Measurements from ENCODE around the gene QRFP. TPM values are rescaled to one million over a fixed set of nuclear protein-coding genes. Genes with fewer than 3 reads are reported as not detected.
A peak's percentile ranks its signal among the peaks of the same experiment; 100 is the strongest.

The QRFP gene
- polyA plus RNA-seq, 2 of the 4 experiments (the other 2 are of a cell fraction), result not detected

DNA sequence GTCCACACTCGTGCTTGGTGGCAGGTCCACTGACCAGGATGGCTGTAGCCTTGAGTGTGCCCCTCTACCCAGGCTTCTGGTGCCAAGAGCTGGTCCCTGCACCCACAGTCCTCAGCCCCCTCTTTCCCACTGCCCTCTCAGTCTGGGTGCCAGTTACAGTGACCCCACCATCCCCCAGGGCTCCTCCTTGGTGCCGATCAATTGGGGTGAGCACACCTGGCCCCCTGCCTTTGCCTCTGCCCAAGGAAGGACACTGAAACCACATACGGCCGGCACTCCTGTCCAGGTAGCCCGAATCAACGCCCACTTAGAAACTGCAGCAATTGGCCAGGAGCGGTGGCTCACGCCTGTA, 18.5 kb upstream of the QRFP start:
- Histone ChIP-seq H3K9me3 (no peaks in the 10 kb centered on the region), H3K27ac (no peak overlapping the region), H3K4me3 (no peak overlapping the region), H3K4me2 (no peak overlapping the region), H3K4me1 (no peaks in the 10 kb centered on the region)
- POLR2A ChIA-PET, result no interaction called here
- no peak for ATAC-seq
- WGBS (ENCODE audit: missing lambda C conversion rate), result 31% methylated on average over 2 of the region's 8 CpGs
- DNase-seq (ENCODE audit: low read depth in 1 of 2, low spot score in 1 of 2), result no peak
- no peak for FAIRE-seq
- CTCF ChIA-PET, result interaction anchor here (0.8 to 3.0 kb wide), 9 partner anchors 11 to 149 kb away, joined by 3 to 16 read pairs (median 3); no protein-coding TSS in a partner anchor
- no peak for TF ChIP-seq HOXB13 (CRISPR knock-in tag; IDR thresholded peaks at IDR 0.05; ENCODE audit: low read depth)
- TF ChIP-seq, protein P1, sequence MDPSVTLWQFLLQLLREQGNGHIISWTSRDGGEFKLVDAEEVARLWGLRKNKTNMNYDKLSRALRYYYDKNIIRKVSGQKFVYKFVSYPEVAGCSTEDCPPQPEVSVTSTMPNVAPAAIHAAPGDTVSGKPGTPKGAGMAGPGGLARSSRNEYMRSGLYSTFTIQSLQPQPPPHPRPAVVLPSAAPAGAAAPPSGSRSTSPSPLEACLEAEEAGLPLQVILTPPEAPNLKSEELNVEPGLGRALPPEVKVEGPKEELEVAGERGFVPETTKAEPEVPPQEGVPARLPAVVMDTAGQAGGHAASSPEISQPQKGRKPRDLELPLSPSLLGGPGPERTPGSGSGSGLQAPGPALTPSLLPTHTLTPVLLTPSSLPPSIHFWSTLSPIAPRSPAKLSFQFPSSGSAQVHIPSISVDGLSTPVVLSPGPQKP (IDR thresholded peaks at IDR 0.05; ENCODE audit: low read depth, low read length), result no peak
- no peak for TF ChIP-seq ZSCAN20 (CRISPR knock-in tag; IDR thresholded peaks at IDR 0.05)
- TF ChIP-seq, protein P2, sequence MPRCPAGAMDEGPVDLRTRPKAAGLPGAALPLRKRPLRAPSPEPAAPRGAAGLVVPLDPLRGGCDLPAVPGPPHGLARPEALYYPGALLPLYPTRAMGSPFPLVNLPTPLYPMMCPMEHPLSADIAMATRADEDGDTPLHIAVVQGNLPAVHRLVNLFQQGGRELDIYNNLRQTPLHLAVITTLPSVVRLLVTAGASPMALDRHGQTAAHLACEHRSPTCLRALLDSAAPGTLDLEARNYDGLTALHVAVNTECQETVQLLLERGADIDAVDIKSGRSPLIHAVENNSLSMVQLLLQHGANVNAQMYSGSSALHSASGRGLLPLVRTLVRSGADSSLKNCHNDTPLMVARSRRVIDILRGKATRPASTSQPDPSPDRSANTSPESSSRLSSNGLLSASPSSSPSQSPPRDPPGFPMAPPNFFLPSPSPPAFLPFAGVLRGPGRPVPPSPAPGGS (IDR thresholded peaks at IDR 0.05), result no peak
- TF ChIP-seq FOXS1 (CRISPR knock-in tag; IDR thresholded peaks at IDR 0.05), result no peak
- TF ChIP-seq HOXB5 (CRISPR knock-in tag; IDR thresholded peaks at IDR 0.05), result no peak
- TF ChIP-seq ZNF302 (CRISPR knock-in tag; IDR thresholded peaks at IDR 0.05), result no peak
- TF ChIP-seq CHD4 (IDR thresholded peaks at IDR 0.05; ENCODE audit: borderline replicate concordance), result no peak
- TF ChIP-seq, protein P3, sequence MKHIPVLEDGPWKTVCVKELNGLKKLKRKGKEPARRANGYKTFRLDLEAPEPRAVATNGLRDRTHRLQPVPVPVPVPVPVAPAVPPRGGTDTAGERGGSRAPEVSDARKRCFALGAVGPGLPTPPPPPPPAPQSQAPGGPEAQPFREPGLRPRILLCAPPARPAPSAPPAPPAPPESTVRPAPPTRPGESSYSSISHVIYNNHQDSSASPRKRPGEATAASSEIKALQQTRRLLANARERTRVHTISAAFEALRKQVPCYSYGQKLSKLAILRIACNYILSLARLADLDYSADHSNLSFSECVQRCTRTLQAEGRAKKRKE (CRISPR knock-in tag; IDR thresholded peaks at IDR 0.05; ENCODE audit: low read depth), result no peak
- TF ChIP-seq NFE2L2 (conservative IDR thresholded peaks at IDR 0.05; ENCODE audit: low read length), result no peak
- no peak for TF ChIP-seq CBX2 (IDR thresholded peaks at IDR 0.05; ENCODE audit: borderline replicate concordance, low read depth)
- TF ChIP-seq HDAC2 (IDR thresholded peaks at IDR 0.05), result no peak
- TF ChIP-seq, protein P4, sequence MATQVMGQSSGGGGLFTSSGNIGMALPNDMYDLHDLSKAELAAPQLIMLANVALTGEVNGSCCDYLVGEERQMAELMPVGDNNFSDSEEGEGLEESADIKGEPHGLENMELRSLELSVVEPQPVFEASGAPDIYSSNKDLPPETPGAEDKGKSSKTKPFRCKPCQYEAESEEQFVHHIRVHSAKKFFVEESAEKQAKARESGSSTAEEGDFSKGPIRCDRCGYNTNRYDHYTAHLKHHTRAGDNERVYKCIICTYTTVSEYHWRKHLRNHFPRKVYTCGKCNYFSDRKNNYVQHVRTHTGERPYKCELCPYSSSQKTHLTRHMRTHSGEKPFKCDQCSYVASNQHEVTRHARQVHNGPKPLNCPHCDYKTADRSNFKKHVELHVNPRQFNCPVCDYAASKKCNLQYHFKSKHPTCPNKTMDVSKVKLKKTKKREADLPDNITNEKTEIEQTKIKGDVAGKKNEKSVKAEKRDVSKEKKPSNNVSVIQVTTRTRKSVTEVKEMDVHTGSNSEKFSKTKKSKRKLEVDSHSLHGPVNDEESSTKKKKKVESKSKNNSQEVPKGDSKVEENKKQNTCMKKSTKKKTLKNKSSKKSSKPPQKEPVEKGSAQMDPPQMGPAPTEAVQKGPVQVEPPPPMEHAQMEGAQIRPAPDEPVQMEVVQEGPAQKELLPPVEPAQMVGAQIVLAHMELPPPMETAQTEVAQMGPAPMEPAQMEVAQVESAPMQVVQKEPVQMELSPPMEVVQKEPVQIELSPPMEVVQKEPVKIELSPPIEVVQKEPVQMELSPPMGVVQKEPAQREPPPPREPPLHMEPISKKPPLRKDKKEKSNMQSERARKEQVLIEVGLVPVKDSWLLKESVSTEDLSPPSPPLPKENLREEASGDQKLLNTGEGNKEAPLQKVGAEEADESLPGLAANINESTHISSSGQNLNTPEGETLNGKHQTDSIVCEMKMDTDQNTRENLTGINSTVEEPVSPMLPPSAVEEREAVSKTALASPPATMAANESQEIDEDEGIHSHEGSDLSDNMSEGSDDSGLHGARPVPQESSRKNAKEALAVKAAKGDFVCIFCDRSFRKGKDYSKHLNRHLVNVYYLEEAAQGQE (IDR thresholded peaks at IDR 0.05), result no peak
- TF ChIP-seq EP300 (IDR thresholded peaks at IDR 0.05), result no peak
- TF ChIP-seq POLR2AphosphoS2 (conservative IDR thresholded peaks at IDR 0.05; ENCODE audit: low read length), result no peak
- no peak for TF ChIP-seq POLR2A (IDR thresholded peaks at IDR 0.05; ENCODE audit: low read length)

DNA sequence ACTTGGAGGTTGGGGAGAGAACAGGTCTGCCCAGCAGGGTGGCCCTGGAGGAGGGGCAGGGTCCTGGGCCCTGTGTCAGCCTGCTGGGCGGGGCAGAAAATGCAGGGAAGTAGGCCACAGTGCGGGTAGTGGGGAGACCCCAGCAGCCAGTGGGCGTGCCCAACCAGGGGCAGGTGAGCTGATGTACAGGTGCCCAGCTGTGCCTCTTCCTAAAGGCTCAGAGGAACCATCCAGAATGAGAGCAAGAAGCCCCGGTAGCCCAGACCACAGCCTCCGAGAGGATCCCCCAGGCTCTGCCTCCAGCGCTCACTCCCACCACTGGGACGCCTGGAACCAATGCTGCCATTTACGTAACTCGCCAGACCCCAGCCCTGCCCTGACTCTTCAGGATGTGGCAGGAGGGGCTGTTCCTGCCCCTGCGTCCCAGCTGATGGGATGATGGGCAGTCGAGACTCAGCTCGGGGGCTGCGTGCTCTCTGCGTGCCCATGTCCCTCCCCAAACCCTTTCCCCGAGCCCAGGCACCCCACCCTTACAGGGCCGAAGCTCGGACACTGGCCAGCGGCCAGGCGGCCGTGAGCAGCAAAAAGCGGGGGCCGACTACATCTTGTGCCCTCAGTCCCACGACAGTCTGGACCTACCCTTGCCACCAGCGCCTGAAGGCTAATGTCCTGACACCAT, 17.9 kb upstream of the QRFP start:
- DNase-seq (ENCODE audit: low read depth in 1 of 2, low spot score in 1 of 2) (no peak), FAIRE-seq (no peak), ATAC-seq (peak; percentile 27 to 28; a peak in 2 of 6 replicates)
- CTCF ChIA-PET, result interaction anchor here (0.7 to 3.0 kb wide), 13 partner anchors 10 to 215 kb away, joined by 3 to 16 read pairs (median 4); no protein-coding TSS in a partner anchor
- Histone ChIP-seq H3K9me3 (no peaks in the 10 kb centered on the region), H3K4me3 (no peak overlapping the region), H3K4me2 (no peak overlapping the region), H3K27ac (no peak overlapping the region), H3K4me1 (no peaks in the 10 kb centered on the region)
- 73% methylated on average over 15 of the region's 24 CpGs for WGBS (ENCODE audit: missing lambda C conversion rate)
- TF ChIP-seq CEBPB (IDR thresholded peaks at IDR 0.05) (no peak), CHD2 (IDR thresholded peaks at IDR 0.05; ENCODE audit: low read length, partially characterized antibody) (no peak), HOXB5 (CRISPR knock-in tag; IDR thresholded peaks at IDR 0.05) (no peak), SMC3 (IDR thresholded peaks at IDR 0.05) (no peak), SREBF2 (IDR thresholded peaks at IDR 0.05) (no peak), HOXA7 (CRISPR knock-in tag; IDR thresholded peaks at IDR 0.05) (no peak), RCOR1 (IDR thresholded peaks at IDR 0.05; ENCODE audit: low read depth, low read length) (no peak), ZFP36 (IDR thresholded peaks at IDR 0.05; ENCODE audit: borderline replicate concordance, partially characterized antibody) (no peak), GATA3 (IDR thresholded peaks at IDR 0.05; ENCODE audit: borderline replicate concordance) (no peak), POLR2A (IDR thresholded peaks at IDR 0.05; ENCODE audit: low read length) (no peak), KDM1A (IDR thresholded peaks at IDR 0.05; ENCODE audit: low read depth) (no peak)
- TF ChIP-seq, protein P5, sequence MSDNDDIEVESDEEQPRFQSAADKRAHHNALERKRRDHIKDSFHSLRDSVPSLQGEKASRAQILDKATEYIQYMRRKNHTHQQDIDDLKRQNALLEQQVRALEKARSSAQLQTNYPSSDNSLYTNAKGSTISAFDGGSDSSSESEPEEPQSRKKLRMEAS (IDR thresholded peaks at IDR 0.05), result no peak
- POLR2A ChIA-PET, result no interaction called here

Measured in A549 (cell line).